ENCODE measurements around the gene SFXN3.

Gene SFXN3

GRCh38 chr10:101060951-101061623 is 30.1 kb downstream of the SFXN3 start:
- ATAC-seq = peak; percentile 79
- peak; percentile 65; the same call in 1 of the 2 replicates for TF ChIP-seq ZFP3 (CRISPR knock-in tag; IDR thresholded peaks at IDR 0.05)
- TF ChIP-seq OSR1 (CRISPR knock-in tag; IDR thresholded peaks at IDR 0.05) = no peak
- no peak for TF ChIP-seq BACH2 (CRISPR knock-in tag; IDR thresholded peaks at IDR 0.05; ENCODE audit: borderline replicate concordance)
- TF ChIP-seq, protein P1, sequence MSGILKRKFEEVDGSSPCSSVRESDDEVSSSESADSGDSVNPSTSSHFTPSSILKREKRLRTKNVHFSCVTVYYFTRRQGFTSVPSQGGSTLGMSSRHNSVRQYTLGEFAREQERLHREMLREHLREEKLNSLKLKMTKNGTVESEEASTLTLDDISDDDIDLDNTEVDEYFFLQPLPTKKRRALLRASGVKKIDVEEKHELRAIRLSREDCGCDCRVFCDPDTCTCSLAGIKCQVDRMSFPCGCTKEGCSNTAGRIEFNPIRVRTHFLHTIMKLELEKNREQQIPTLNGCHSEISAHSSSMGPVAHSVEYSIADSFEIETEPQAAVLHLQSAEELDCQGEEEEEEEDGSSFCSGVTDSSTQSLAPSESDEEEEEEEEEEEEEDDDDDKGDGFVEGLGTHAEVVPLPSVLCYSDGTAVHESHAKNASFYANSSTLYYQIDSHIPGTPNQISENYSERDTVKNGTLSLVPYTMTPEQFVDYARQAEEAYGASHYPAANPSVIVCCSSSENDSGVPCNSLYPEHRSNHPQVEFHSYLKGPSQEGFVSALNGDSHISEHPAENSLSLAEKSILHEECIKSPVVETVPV (CRISPR knock-in tag; IDR thresholded peaks at IDR 0.05) = no peak
- TF ChIP-seq, protein P2, sequence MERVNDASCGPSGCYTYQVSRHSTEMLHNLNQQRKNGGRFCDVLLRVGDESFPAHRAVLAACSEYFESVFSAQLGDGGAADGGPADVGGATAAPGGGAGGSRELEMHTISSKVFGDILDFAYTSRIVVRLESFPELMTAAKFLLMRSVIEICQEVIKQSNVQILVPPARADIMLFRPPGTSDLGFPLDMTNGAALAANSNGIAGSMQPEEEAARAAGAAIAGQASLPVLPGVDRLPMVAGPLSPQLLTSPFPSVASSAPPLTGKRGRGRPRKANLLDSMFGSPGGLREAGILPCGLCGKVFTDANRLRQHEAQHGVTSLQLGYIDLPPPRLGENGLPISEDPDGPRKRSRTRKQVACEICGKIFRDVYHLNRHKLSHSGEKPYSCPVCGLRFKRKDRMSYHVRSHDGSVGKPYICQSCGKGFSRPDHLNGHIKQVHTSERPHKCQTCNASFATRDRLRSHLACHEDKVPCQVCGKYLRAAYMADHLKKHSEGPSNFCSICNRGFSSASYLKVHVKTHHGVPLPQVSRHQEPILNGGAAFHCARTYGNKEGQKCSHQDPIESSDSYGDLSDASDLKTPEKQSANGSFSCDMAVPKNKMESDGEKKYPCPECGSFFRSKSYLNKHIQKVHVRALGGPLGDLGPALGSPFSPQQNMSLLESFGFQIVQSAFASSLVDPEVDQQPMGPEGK (CRISPR knock-in tag; IDR thresholded peaks at IDR 0.05; ENCODE audit: borderline replicate concordance) = peak; percentile 60; the same call in 1 of the 2 replicates
- no peak for TF ChIP-seq ZNF565 (CRISPR knock-in tag; conservative IDR thresholded peaks at IDR 0.05; ENCODE audit: low read depth)
- TF ChIP-seq ESRRG (CRISPR knock-in tag; IDR thresholded peaks at IDR 0.05) = no peak

GRCh38 chr10:101061624-101062231 is 30.7 kb downstream of the SFXN3 start, which contains the start of gene KAZALD1:
Gene KAZALD1, plus strand, starts transcription at chr10:101061989. Its CDS starts 604 bp downstream, at chr10:101062593.
- TF ChIP-seq CSDC2 (CRISPR knock-in tag; IDR thresholded peaks at IDR 0.05) (no peak), ARNTL (CRISPR knock-in tag; IDR thresholded peaks at IDR 0.05; ENCODE audit: borderline replicate concordance, low read depth) (no peak)
- peak; percentile 4; the same call in 2 of the 3 replicates for ATAC-seq

DNA sequence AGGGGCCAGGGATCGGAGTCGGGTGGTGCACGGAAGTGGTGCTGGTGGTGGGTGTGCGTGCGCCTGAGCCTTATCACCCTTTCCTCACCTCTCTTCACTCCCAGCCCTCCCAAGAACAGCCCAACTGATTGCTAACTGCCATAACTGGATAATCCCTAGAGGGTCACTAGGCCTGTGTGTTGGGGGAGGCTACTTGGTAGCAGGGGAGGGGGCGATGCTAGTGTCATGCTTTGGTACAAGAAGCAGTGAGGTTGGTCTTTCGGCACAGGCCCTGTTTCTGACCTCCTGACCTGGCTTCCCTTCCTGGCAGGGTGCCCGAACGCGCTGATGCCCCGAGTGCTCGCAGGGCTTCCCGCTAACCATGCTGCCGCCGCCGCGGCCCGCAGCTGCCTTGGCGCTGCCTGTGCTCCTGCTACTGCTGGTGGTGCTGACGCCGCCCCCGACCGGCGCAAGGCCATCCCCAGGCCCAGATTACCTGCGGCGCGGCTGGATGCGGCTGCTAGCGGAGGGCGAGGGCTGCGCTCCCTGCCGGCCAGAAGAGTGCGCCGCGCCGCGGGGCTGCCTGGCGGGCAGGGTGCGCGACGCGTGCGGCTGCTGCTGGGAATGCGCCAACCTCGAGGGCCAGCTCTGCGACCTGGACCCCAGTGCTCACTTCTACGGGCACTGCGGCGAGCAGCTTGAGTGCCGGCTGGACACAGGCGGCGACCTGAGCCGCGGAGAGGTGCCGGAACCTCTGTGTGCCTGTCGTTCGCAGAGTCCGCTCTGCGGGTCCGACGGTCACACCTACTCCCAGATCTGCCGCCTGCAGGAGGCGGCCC is 31.4 kb downstream of the SFXN3 start:
- no peak for ATAC-seq
- TF ChIP-seq TOX (CRISPR knock-in tag; IDR thresholded peaks at IDR 0.05; ENCODE audit: borderline replicate concordance) = no peak
- TF ChIP-seq ZNF8 (CRISPR knock-in tag; IDR thresholded peaks at IDR 0.05) = no peak
- no peak for TF ChIP-seq RARB (CRISPR knock-in tag; IDR thresholded peaks at IDR 0.05)
- no peak for TF ChIP-seq TCF4 (CRISPR knock-in tag; IDR thresholded peaks at IDR 0.05; ENCODE audit: borderline replicate concordance)
- TF ChIP-seq ZC3H10 (CRISPR knock-in tag; IDR thresholded peaks at IDR 0.05) = no peak
- no peak for TF ChIP-seq PPARA (CRISPR knock-in tag; IDR thresholded peaks at IDR 0.05; ENCODE audit: borderline replicate concordance)
- TF ChIP-seq BACH2 (CRISPR knock-in tag; IDR thresholded peaks at IDR 0.05; ENCODE audit: borderline replicate concordance) = no peak
- no peak for TF ChIP-seq ZFP3 (CRISPR knock-in tag; IDR thresholded peaks at IDR 0.05)

- no peak for ATAC-seq
- TF ChIP-seq ZFP3 (CRISPR knock-in tag; IDR thresholded peaks at IDR 0.05) (no peak), PPARA (CRISPR knock-in tag; IDR thresholded peaks at IDR 0.05; ENCODE audit: borderline replicate concordance) (no peak), ZC3H10 (CRISPR knock-in tag; IDR thresholded peaks at IDR 0.05) (no peak), CSDC2 (CRISPR knock-in tag; IDR thresholded peaks at IDR 0.05) (no peak), ZNF8 (CRISPR knock-in tag; IDR thresholded peaks at IDR 0.05) (no peak), ZNF70 (CRISPR knock-in tag; IDR thresholded peaks at IDR 0.05) (no peak), OSR1 (CRISPR knock-in tag; IDR thresholded peaks at IDR 0.05) (no peak), RARB (CRISPR knock-in tag; IDR thresholded peaks at IDR 0.05) (no peak), GLIS3 (CRISPR knock-in tag; IDR thresholded peaks at IDR 0.05) (no peak), ISL1 (CRISPR knock-in tag; IDR thresholded peaks at IDR 0.05) (no peak), SNAI2 (CRISPR knock-in tag; IDR thresholded peaks at IDR 0.05) (no peak)
These were observed 32.1 kb downstream of the SFXN3 start for GRCh38 chr10:101063050-101063525.

DNA sequence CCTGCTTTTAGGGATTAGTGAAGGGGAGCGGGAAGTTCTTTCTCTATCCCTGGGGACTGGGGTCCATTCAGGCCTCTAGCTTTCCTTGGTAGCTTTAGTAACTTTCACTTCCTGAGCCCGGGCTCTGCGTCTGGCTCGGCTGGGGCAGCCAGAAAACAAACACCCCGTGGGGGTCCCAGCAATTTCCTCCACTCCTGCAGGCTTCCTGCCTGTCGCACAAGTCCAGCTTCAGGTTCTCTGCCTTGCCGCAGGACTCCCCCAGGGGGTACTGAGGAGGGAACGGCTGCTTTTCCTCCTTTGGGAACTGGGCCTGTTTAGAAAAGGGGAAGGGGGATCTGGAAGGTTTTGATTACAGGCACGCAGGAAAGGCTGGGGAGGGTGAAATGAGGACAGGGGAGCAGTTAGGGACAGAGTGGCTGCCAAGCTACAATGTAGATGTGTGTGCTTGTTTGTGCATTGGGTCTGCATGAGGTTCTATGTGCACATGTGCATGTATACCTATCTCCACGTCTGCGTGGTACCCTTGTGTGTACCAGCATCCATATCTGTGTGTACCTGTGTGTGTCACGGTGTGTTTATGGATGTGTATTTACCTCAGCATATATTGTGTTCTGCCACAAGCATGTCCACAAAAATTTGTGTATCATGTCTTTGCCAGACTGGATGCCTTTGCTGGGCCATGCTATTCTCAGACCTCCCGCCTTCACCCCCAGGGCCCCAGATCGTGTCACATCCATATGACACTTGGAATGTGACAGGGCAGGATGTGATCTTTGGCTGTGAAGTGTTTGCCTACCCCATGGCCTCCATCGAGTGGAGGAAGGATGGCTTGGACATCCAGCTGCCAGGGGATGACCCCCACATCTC is 32.7 kb downstream of the SFXN3 start:
- ATAC-seq = no peak
- TF ChIP-seq, protein P1 (CRISPR knock-in tag; IDR thresholded peaks at IDR 0.05) = no peak
- TF ChIP-seq PPARA (CRISPR knock-in tag; IDR thresholded peaks at IDR 0.05; ENCODE audit: borderline replicate concordance) (no peak), RARB (CRISPR knock-in tag; IDR thresholded peaks at IDR 0.05) (no peak), ARNTL (CRISPR knock-in tag; IDR thresholded peaks at IDR 0.05; ENCODE audit: borderline replicate concordance, low read depth) (no peak)
- TF ChIP-seq, protein P3, sequence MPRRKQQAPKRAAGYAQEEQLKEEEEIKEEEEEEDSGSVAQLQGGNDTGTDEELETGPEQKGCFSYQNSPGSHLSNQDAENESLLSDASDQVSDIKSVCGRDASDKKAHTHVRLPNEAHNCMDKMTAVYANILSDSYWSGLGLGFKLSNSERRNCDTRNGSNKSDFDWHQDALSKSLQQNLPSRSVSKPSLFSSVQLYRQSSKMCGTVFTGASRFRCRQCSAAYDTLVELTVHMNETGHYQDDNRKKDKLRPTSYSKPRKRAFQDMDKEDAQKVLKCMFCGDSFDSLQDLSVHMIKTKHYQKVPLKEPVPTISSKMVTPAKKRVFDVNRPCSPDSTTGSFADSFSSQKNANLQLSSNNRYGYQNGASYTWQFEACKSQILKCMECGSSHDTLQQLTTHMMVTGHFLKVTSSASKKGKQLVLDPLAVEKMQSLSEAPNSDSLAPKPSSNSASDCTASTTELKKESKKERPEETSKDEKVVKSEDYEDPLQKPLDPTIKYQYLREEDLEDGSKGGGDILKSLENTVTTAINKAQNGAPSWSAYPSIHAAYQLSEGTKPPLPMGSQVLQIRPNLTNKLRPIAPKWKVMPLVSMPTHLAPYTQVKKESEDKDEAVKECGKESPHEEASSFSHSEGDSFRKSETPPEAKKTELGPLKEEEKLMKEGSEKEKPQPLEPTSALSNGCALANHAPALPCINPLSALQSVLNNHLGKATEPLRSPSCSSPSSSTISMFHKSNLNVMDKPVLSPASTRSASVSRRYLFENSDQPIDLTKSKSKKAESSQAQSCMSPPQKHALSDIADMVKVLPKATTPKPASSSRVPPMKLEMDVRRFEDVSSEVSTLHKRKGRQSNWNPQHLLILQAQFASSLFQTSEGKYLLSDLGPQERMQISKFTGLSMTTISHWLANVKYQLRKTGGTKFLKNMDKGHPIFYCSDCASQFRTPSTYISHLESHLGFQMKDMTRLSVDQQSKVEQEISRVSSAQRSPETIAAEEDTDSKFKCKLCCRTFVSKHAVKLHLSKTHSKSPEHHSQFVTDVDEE (CRISPR knock-in tag; IDR thresholded peaks at IDR 0.05) = no peak
